SIG-M5 (cell line): ENCODE results near the gene ZBTB4.

ENCODE experiments used
- DNase-seq: peaks from one replicate; lab custom pipeline; 2025; lab: John Stamatoyannopoulos, UW

The ZBTB4 gene

DNA sequence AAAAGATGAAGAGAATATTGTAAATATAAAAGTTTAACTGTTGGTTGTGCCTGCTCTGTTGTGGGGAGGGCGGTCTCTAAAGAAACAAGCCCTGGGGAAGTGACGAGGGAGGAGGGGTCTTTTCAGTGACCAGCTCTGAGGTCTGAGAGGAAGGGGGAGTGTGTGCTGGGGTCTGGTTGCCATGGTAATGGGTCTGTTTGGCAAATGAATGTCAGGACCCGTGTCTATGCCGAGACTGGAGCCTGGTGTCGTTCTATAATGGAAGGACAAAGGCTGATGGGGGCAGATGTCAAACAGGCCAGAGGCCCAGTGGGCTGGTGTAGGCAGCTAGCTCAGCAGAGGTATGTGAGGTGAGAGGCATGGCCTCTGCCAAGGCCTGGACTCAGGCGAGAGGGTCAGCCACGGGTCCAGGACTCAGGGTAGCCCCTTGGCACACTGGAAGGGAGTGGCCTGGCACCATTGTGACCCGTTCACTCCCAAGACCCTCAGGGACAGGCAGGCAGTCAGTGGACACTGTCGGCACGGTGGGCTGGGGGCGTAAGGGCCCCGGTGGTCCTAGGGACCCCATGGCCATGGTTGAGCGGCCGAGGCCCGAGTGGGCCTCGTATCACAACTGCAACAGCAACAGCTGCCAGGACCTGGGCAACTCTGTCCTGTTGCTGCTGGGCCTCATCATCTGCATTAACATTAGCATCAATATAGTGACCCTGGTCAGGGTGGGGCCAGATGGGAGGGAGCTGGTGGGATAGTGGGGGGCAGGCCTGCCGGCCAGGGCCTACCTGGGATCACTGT, 59.4 kb downstream of the ZBTB4 start, which contains the start of gene SPEM1:
SPEM1 (plus strand) TSS at position 506 of the 792 bp plus-strand sequence; CDS start at position 567, 61 bp downstream.
- DNase-seq, result no peak

GRCh38 chr17:7418472-7419152, 60.8 kb downstream of the ZBTB4 start:
- DNase-seq, result no peak

DNA sequence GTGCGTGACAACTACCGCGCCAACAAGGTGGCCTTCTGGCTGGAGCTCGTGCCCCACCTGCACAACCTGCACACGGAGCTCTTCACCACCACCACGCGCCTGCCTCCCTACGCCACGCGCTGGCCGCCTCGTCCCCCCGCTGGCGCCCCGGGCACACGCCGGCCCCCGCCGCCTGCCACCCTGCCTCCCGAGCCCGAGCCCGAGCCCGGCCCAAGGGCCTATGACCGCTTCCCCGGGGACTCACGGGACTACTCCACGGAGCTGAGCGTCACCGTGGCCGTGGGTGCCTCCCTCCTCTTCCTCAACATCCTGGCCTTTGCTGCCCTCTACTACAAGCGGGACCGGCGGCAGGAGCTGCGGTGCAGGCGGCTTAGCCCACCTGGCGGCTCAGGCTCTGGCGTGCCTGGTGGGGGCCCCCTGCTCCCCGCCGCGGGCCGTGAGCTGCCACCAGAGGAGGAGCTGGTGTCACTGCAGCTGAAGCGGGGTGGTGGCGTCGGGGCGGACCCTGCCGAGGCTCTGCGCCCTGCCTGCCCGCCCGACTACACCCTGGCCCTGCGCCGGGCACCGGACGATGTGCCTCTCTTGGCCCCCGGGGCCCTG, 62.3 kb downstream of the ZBTB4 start:
- no peak for DNase-seq

- DNase-seq, result no peak
Measured at GRCh38 chr17:7416323-7416722, 63.1 kb downstream of the ZBTB4 start.

- DNase-seq, result no peak
Measured at GRCh38 chr17:7415784-7416183, 63.6 kb downstream of the ZBTB4 start.

DNA sequence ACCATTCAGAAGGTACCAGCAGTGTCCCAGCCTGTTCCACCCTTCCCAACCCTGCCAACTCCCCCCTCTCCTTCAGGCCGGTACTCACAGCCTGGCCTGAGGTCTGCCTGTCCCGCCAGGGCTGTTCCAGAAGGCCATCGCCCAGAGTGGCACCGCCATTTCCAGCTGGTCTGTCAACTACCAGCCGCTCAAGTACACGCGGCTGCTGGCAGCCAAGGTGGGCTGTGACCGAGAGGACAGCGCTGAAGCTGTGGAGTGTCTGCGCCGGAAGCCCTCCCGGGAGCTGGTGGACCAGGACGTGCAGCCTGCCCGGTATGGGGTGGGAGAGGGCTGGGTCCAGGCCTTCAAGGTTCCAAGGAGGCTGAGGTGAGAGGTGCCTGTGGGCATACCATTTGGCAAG, 64.6 kb downstream of the ZBTB4 start:
- no peak for DNase-seq

GRCh38 chr17:7413346-7413985, 66.0 kb downstream of the ZBTB4 start:
- no peak for DNase-seq

DNA sequence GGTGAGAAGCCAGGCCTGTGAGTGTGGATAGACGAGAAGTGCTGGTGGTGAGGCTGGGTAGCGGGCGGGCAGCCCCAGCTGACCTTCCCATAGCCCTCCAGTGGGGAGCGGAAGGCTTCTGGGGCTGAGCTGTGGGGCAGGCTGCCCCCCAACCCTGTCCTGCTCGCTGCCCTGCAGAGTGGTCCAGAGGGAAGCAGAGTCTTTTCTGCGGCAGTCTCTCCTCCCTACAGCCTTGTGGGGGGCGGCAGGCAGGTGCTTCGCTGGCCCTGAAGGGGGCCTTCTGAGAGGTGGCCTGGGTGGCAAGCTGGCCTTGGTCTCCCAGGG, 68.0 kb downstream of the ZBTB4 start:
- DNase-seq, result no peak

- no peak for DNase-seq
Measured at GRCh38 chr17:7410634-7411426, 68.6 kb downstream of the ZBTB4 start.

GRCh38 chr17:7409716-7410115, 69.7 kb downstream of the ZBTB4 start:
- DNase-seq, result no peak
